Measurements from ENCODE around the gene VOPP1.

VOPP1 gene

DNA sequence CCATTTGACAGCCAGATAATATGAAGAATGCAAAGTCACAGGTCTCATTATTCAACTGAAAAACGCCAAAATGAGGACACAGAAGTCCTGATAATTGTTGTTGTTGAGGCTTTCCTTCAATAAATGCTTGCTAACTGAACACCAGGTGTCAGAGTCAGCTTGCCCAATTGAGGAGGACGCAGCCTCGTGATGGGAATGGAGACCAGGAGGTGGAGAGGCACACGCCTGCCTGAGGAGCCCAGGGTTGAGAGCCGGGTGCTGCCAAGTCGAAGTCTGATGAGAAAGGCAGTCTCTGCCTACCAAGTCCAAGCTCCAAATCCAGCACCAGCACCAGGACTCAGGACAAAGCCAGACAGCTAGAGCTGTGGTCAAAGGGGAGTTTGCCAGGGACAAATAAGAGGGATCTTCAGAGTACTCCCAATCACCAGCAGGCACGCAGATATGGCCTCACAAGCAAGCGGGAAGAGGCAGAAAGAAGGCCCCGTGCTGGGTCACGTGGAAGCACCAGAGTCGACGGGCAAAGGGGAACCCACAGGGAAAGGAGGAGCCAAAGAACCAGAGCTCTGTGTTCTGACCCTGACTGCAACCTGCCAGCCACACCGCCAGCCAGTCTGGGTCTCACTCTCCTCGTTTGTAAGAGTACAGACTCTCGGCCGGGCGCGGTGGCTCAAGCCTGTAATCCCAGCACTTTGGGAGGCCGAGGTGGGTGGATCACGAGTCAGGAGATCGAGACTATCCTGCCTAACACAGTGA is 47.6 kb downstream of the VOPP1 start:
- TF ChIP-seq CTCF (IDR thresholded peaks at IDR 0.05; ENCODE audit: low read depth, low read length, missing control alignments) = no peak
- no peak overlapping the region for H3K4me3 ChIP-seq (ENCODE audit: low read depth, low read length)
- no peak for DNase-seq (ENCODE audit: low read depth)

DNA sequence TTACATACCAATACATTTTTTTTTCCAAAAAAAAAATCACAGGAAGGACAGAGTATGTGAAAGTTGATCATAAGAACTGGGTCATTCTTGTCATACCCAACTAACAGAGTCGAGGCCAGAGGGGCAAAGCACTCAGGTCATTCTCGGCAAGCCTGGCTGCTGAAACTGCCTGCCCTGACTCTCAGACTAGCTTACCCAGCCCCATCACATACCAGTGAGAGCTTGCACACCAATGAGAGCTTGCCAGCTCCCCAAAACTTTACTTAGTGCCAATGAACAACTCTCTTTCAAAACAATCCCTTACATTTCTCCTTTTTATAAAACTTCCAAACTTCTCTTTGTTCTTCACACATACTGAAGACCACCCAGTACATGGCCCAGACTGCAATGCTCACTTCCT is 48.9 kb downstream of the VOPP1 start:
- H3K4me3 ChIP-seq (ENCODE audit: low read depth, low read length) = no peak overlapping the region
- DNase-seq (ENCODE audit: low read depth) = no peak
- no peak for TF ChIP-seq CTCF (IDR thresholded peaks at IDR 0.05; ENCODE audit: low read depth, low read length, missing control alignments)

GRCh38 chr7:55521917-55522902 is 50.1 kb downstream of the VOPP1 start:
- no peak for DNase-seq (ENCODE audit: low read depth)
- TF ChIP-seq CTCF (IDR thresholded peaks at IDR 0.05; ENCODE audit: low read depth, low read length, missing control alignments) = no peak
- no peak overlapping the region for H3K4me3 ChIP-seq (ENCODE audit: low read depth, low read length)

DNA sequence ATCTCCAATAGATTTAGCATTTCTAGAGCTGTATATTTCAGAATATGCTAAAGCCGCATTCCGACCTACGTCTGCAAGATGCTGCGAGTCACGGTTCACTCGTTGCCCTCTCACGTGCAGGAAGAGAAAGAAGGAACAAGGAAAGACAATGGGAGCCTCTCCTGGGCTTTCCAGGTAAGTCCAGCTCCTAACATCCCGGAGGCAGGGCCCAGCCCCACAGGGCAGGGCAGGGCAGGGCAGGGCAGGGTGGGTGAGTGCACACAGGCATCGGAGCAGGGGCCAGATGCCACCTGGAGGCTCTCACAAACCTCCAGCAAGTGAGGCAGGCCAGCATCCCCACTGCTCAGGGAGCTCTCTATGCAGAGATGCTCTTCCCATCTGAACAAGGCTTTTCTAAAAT is 50.8 kb downstream of the VOPP1 start:
- H3K4me3 ChIP-seq (ENCODE audit: low read depth, low read length) = no peak overlapping the region
- DNase-seq (ENCODE audit: low read depth) = no peak
- TF ChIP-seq CTCF (IDR thresholded peaks at IDR 0.05; ENCODE audit: low read depth, low read length, missing control alignments) = no peak

- no peak for DNase-seq (ENCODE audit: low read depth)
- no peak for TF ChIP-seq CTCF (IDR thresholded peaks at IDR 0.05; ENCODE audit: low read depth, low read length, missing control alignments)
Observed at GRCh38 chr7:55520426-55521140, 51.7 kb downstream of the VOPP1 start.

DNA sequence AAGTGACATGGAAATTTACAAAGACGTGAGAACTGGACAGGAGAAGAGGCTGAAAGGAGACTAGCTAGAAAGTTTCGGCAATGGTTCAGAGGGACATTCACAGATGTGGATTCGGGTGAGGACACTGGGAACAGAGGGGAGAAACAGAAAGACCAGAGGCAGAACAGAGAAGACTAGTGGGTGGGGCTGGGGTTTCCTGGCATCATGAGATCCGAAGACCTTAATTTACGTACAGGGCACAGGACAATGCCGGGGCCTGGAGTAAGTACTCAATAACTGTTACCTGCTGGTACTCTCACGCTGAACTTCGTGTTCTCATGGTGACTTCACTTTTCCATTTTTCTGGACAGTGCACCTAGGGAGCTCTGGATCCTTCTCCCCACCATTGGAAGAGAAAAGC is 53.5 kb downstream of the VOPP1 start:
- no peak overlapping the region for H3K4me3 ChIP-seq (ENCODE audit: low read depth, low read length)
- TF ChIP-seq CTCF (IDR thresholded peaks at IDR 0.05; ENCODE audit: low read depth, low read length, missing control alignments) = no peak
- DNase-seq (ENCODE audit: low read depth) = no peak

More at GRCh38 chr7:55520426-55521140, 51.7 kb downstream of the VOPP1 start:
- no peak overlapping the region for H3K4me3 ChIP-seq (ENCODE audit: low read depth, low read length)
